ENCODE measurements around the gene CNN2. TPM values are rescaled to one million over a fixed set of nuclear protein-coding genes. Genes with fewer than 3 reads are reported as not detected.

The CNN2 gene
- total and polyA plus RNA-seq, 2 of the 4 experiments (the other 2 are of a cell fraction) = 272 to 395 TPM

GRCh38 chr19:1080360-1081161, 54.2 kb downstream of the CNN2 start:
- H3K27me3 ChIP-seq (ENCODE audit: control insufficient read depth, insufficient read depth, low read length) = no peaks in the 10 kb centered on the region
- H3K79me1 ChIP-seq (ENCODE audit: low read depth in 1 of 2, low read length in 2 of 2) = no peaks in the 10 kb centered on the region
- H3K36me3 ChIP-seq (ENCODE audit: control insufficient read depth, insufficient read depth, low read length) = no peaks in the 10 kb centered on the region
- no peaks in the 10 kb centered on the region for H4K20me1 ChIP-seq (ENCODE audit: insufficient read depth, low read length)
- H3K4ac ChIP-seq (ENCODE audit: low read depth, low read length) = no peak overlapping the region
- no peak overlapping the region for H2BK120ac ChIP-seq (ENCODE audit: low read depth, low read length)
- H2BK5ac ChIP-seq (ENCODE audit: low read depth, low read length, poor library complexity, severe bottlenecking) = no peak overlapping the region
- POLR2A ChIA-PET (ENCODE audit: unreplicated experiment) = no interaction called here
- CTCF ChIA-PET = interaction anchor here (0.6 kb wide), 1 partner anchor 32 kb away, joined by 3 read pairs; no protein-coding TSS in a partner anchor
- no peaks in the 10 kb centered on the region for H3K9me1 ChIP-seq (ENCODE audit: insufficient read depth, low read length)
- no peak overlapping the region for H3K18ac ChIP-seq (ENCODE audit: low read depth, low read length)
- H3K23ac ChIP-seq (ENCODE audit: low read depth, low read length) = no peak overlapping the region
- DNase-seq (no peak), ATAC-seq (ENCODE audit: low read depth) (no peak)
- H2BK15ac ChIP-seq (ENCODE audit: low read depth, low read length) = no peak overlapping the region
- no peak overlapping the region for H2AK5ac ChIP-seq (ENCODE audit: low read depth, low read length)
- no peak overlapping the region for H2BK20ac ChIP-seq (ENCODE audit: low read depth, low read length)
- in situ Hi-C loops (cut with MboI; ENCODE audit: low sequenced_read_pairs) (no loop called here), dilution Hi-C loops (cut with HindIII; ENCODE audit: low sequenced_read_pairs, unreplicated experiment) (no loop called here), intact Hi-C loops (cut with micrococcal nuclease) (no loop called here)
- peaks cover 2% of the 10 kb centered on the region; the same call in 1 of the 2 replicates for H3K9me3 ChIP-seq (ENCODE audit: control insufficient read depth, insufficient read depth, low read length)
- H3K4me1 ChIP-seq (ENCODE audit: control insufficient read depth, insufficient read depth, low read length) = no peaks in the 10 kb centered on the region
- H3K27ac ChIP-seq (ENCODE audit: insufficient read depth, low read length) = no peak overlapping the region
- H4K91ac ChIP-seq (ENCODE audit: insufficient read depth, low read depth, low read length) = no peak overlapping the region
- H3K56ac ChIP-seq (ENCODE audit: extremely low read depth, insufficient read depth, low read length) = no peak overlapping the region
- no peak overlapping the region for H3K4me2 ChIP-seq (ENCODE audit: low read depth, low read length)
- BruUV-seq (replicated peaks) = no TSS peak
- H3K9ac ChIP-seq (ENCODE audit: low read depth, low read length) = no peak overlapping the region
- H4K8ac ChIP-seq (ENCODE audit: low read depth in 2 of 2, low read length in 2 of 2) = no peak overlapping the region
- H2AK9ac ChIP-seq (replicated peaks; ENCODE audit: low read depth, low read length, poor library complexity) = no peak overlapping the region
- no peak overlapping the region for H3K14ac ChIP-seq (replicated peaks; ENCODE audit: low read depth, low read length)
- H3K4me3 ChIP-seq (ENCODE audit: insufficient read depth, low read depth, low read length) = no peak overlapping the region
- H2AFZ ChIP-seq (replicated peaks; ENCODE audit: low read length, poor library complexity) = no peak overlapping the region
- 96% methylated on average over 28 of the region's 50 CpGs; no CpG with 5 or more reads in 1 of the 2 experiments for WGBS, 2 experiments (ENCODE audit: extremely low coverage in 2 of 2, insufficient read length in 1 of 2)
- H4K5ac ChIP-seq (ENCODE audit: low read depth, low read length) = no peak overlapping the region
- TF ChIP-seq BHLHE40 (IDR thresholded peaks at IDR 0.05; ENCODE audit: low read depth, low read length) (no peak), CTCF (conservative IDR thresholded peaks at IDR 0.05; ENCODE audit: low read depth, low read length) (no peak), RFX5 (IDR thresholded peaks at IDR 0.05; ENCODE audit: low read depth, low read length) (no peak), ELK1 (IDR thresholded peaks at IDR 0.05; ENCODE audit: borderline replicate concordance, low read depth, low read length) (no peak), NFE2L2 (IDR thresholded peaks at IDR 0.05; ENCODE audit: low read depth, low read length) (no peak), MAFK (IDR thresholded peaks at IDR 0.05; ENCODE audit: low read depth, low read length) (no peak), RCOR1 (IDR thresholded peaks at IDR 0.05; ENCODE audit: insufficient replicate concordance, low read length) (no peak), SMC3 (IDR thresholded peaks at IDR 0.05; ENCODE audit: low read depth, low read length) (no peak), MAZ (IDR thresholded peaks at IDR 0.05; ENCODE audit: borderline replicate concordance, low read depth, low read length) (no peak), RAD21 (IDR thresholded peaks at IDR 0.05; ENCODE audit: low read length) (no peak), CEBPB (IDR thresholded peaks at IDR 0.05; ENCODE audit: low read depth, low read length) (no peak), FOS (IDR thresholded peaks at IDR 0.05; ENCODE audit: low read depth, low read length) (no peak), CHD1 (IDR thresholded peaks at IDR 0.05; ENCODE audit: low read depth, low read length) (no peak), POLR2A (IDR thresholded peaks at IDR 0.05; ENCODE audit: low read depth, low read length) (no peak), MXI1 (IDR thresholded peaks at IDR 0.05; ENCODE audit: borderline replicate concordance, low read depth, low read length) (no peak)
